ENCODE results near the gene GLRA2.
"Not testable (repeated sequence)": the region's sequence is repeated elsewhere in the genome, so short reads cannot be mapped to it uniquely, and the experiment has no call there.

Gene GLRA2

GRCh38 chrX:14594521-14594920, 65.2 kb downstream of the GLRA2 start:
- DNase-seq, result no peak

- no peak for DNase-seq
Measured at GRCh38 chrX:14598330-14598729, 69.0 kb downstream of the GLRA2 start.

- DNase-seq, result no peak
Measured at GRCh38 chrX:14607446-14607985, 78.2 kb downstream of the GLRA2 start.

- not testable (repeated sequence) for DNase-seq
Measured at GRCh38 chrX:14612450-14612849, 83.1 kb downstream of the GLRA2 start.

GRCh38 chrX:14616301-14616700, 87.0 kb downstream of the GLRA2 start:
- no peak for DNase-seq

- DNase-seq, result no peak
Measured at GRCh38 chrX:14616836-14617235, 87.5 kb downstream of the GLRA2 start.

- DNase-seq, result no peak
Measured at GRCh38 chrX:14618177-14618965, 89.0 kb downstream of the GLRA2 start.

GRCh38 chrX:14630733-14631132, 101.4 kb downstream of the GLRA2 start:
- no peak for DNase-seq

GRCh38 chrX:14641681-14642655, 112.6 kb downstream of the GLRA2 start:
- no peak for DNase-seq

- no peak for DNase-seq
Measured at GRCh38 chrX:14660970-14661369, 131.6 kb downstream of the GLRA2 start.

- DNase-seq, result no peak
Measured at GRCh38 chrX:14670819-14671218, 141.5 kb downstream of the GLRA2 start.

- no peak for DNase-seq
Measured at GRCh38 chrX:14672611-14673172, 143.4 kb downstream of the GLRA2 start.

GRCh38 chrX:14673236-14673635, 143.9 kb downstream of the GLRA2 start:
- DNase-seq, result no peak

- DNase-seq, result no peak
Measured at GRCh38 chrX:14673764-14674163, 144.4 kb downstream of the GLRA2 start.

- no peak for DNase-seq
Measured at GRCh38 chrX:14675500-14675899, 146.2 kb downstream of the GLRA2 start.

GRCh38 chrX:14676431-14676830, 147.1 kb downstream of the GLRA2 start:
- DNase-seq, result no peak

GRCh38 chrX:14688331-14688730, 159.0 kb downstream of the GLRA2 start:
- not testable (repeated sequence) for DNase-seq

- no peak for DNase-seq
Measured at GRCh38 chrX:14690553-14690952, 161.2 kb downstream of the GLRA2 start.

GRCh38 chrX:14694611-14695010, 165.3 kb downstream of the GLRA2 start:
- no peak for DNase-seq

GRCh38 chrX:14697451-14697850, 168.1 kb downstream of the GLRA2 start:
- DNase-seq, result peak; percentile 35

GRCh38 chrX:14698790-14699189, 169.5 kb downstream of the GLRA2 start:
- DNase-seq, result no peak

- no peak for DNase-seq
Measured at GRCh38 chrX:14700982-14701381, 171.6 kb downstream of the GLRA2 start.

GRCh38 chrX:14702145-14702544, 172.8 kb downstream of the GLRA2 start:
- no peak for DNase-seq
